Mucosa of rectum (tissue), 2 donors: Measurements from ENCODE around the gene NR3C2.
"Not testable (repeated sequence)": the region's sequence is repeated elsewhere in the genome, so short reads cannot be mapped to it uniquely, and the experiment has no call there.

Source experiments
- H3K27ac ChIP-seq, 2 donors: one replicate each; pipeline ENCODE4 v1.7.0; 2013; ENCODE audit warnings: inconsistent platforms in 2 of 2, low read depth in 2 of 2, low read length in 2 of 2
- H3K27me3 ChIP-seq, 2 donors: one replicate each; pipeline ENCODE4 v1.7.0; 2013; ENCODE audit warnings: low read length in 2 of 2; ENCODE audit not compliant: control insufficient read depth in 2 of 2, insufficient read depth in 2 of 2
- H3K36me3 ChIP-seq, 2 donors: one replicate each; pipeline ENCODE4 v1.7.0; 2013; ENCODE audit warnings: low read length in 2 of 2; ENCODE audit not compliant: control insufficient read depth in 2 of 2, insufficient read depth in 2 of 2
- H3K4me1 ChIP-seq, 2 donors: one replicate each; pipeline ENCODE4 v1.7.0; 2013; ENCODE audit warnings: low read length in 2 of 2, mild to moderate bottlenecking in 1 of 2; ENCODE audit not compliant: control insufficient read depth in 2 of 2, insufficient read depth in 2 of 2
- H3K4me3 ChIP-seq, 2 donors: one replicate each; pipeline ENCODE4 v1.7.0; 2013; ENCODE audit warnings: low read length in 2 of 2
- H3K9ac ChIP-seq, 2 donors: one replicate each; pipeline ENCODE4 v1.7.0; 2013; ENCODE audit warnings: low read length in 2 of 2, low read depth in 1 of 2, mild to moderate bottlenecking in 1 of 2
- H3K9me3 ChIP-seq, 2 donors: one replicate each; pipeline ENCODE4 v1.7.0; 2013; ENCODE audit warnings: low read length in 2 of 2; ENCODE audit not compliant: control insufficient read depth in 2 of 2
- donor health status: healthy.
- donor health status: Normal muscosa, but diverticular disease.

NR3C2 gene

GRCh38 chr4:148151806-148152205 is 290.4 kb downstream of the NR3C2 start:
- H3K4me1 ChIP-seq, result no peaks in the 10 kb centered on the region
- H3K27ac ChIP-seq, result no peak overlapping the region
- no peaks in the 10 kb centered on the region for H3K9me3 ChIP-seq
- H3K36me3 ChIP-seq, result peaks cover 15 to 23% of the 10 kb centered on the region in 2 donors
- no peak overlapping the region for H3K4me3 ChIP-seq
- no peaks in the 10 kb centered on the region for H3K27me3 ChIP-seq
- H3K9ac ChIP-seq, result no peak overlapping the region

GRCh38 chr4:148145475-148145874 is 296.7 kb downstream of the NR3C2 start:
- no peaks in the 10 kb centered on the region for H3K4me1 ChIP-seq
- H3K9me3 ChIP-seq, result no peaks in the 10 kb centered on the region
- H3K9ac ChIP-seq, result no peak overlapping the region
- H3K4me3 ChIP-seq, result no peak overlapping the region
- H3K27ac ChIP-seq, result no peak overlapping the region
- H3K36me3 ChIP-seq, result peaks cover 28 to 35% of the 10 kb centered on the region in 2 donors
- H3K27me3 ChIP-seq, result no peaks in the 10 kb centered on the region

- H3K27ac ChIP-seq, result no peak overlapping the region
- no peak overlapping the region for H3K4me3 ChIP-seq
- no peaks in the 10 kb centered on the region for H3K9me3 ChIP-seq
- no peaks in the 10 kb centered on the region for H3K4me1 ChIP-seq
- peaks cover 29 to 44% of the 10 kb centered on the region in 2 donors for H3K36me3 ChIP-seq
- H3K9ac ChIP-seq, result no peak overlapping the region
- H3K27me3 ChIP-seq, result no peaks in the 10 kb centered on the region
These were observed 299.0 kb downstream of the NR3C2 start for GRCh38 chr4:148143174-148143573.

DNA sequence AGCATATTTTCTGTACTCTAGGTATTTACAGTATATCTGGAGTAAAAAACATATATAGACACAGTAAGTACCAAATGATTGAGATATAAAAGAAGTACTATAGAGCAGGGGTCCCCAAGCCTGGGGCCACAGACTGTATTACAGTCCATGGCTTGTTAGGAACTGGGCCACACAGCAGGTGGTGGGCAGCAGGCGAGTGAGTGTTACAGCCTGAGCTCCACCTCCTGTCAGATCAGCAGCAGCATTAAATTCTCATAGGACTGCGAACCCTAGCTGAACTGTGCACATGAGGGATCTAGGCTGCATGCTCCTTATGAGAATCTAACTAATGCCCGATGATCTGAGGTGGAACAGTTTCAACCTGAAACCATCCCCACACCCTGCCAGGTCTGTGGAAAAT is 300.7 kb downstream of the NR3C2 start:
- Histone ChIP-seq H3K27me3 (no peaks in the 10 kb centered on the region), H3K9me3 (no peaks in the 10 kb centered on the region)

DNA sequence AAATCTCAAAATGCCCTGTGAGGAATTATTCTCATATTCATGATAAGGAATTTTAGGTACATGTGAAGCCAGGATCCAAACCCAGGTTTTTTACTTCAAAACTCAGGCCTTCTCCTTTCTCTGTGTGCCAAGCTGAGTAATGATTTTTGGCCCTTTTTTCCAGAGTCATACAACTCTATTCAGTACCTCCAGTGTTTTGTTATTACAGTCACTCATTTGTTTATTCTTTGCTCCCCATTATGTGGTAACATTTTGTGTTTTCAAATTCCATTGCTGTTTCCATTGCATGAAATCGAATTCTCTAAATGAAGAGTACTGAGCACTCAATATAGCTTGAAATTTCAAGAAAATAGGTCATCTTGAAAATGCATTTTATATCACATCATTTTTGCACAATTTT is 315.4 kb downstream of the NR3C2 start:
- no peaks in the 10 kb centered on the region for H3K4me1 ChIP-seq
- peaks cover 11 to 21% of the 10 kb centered on the region in 2 donors for H3K36me3 ChIP-seq
- no peak overlapping the region for H3K9ac ChIP-seq
- no peak overlapping the region for H3K4me3 ChIP-seq
- H3K27me3 ChIP-seq, result no peaks in the 10 kb centered on the region
- H3K9me3 ChIP-seq, result peaks cover 2 to 13% of the 10 kb centered on the region in 2 donors
- H3K27ac ChIP-seq, result no peak overlapping the region

More for the DNA sequence above, 300.7 kb downstream of the NR3C2 start:
- no peak overlapping the region for H3K9ac ChIP-seq
- no peaks in the 10 kb centered on the region for H3K4me1 ChIP-seq
- H3K4me3 ChIP-seq, result no peak overlapping the region
- peaks cover 25 to 37% of the 10 kb centered on the region in 2 donors for H3K36me3 ChIP-seq
- no peak overlapping the region for H3K27ac ChIP-seq

DNA sequence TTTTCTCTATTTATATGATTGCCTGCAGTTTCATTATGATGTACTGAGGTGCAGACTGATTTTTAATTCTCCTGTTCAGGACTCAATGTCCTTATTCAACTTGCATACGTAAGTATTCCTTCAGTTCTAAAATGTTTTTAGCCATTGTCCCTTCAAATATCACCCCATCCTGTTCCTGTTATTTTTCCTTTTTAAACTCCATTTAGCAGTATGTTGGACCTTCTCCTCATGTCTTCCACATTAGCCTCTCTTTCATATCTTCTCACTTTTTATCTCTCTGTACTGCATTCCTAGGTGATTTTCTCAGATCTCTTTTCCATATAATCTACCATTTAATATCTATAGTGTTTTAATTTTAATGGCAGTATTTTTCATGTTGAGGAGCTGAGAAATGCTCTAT is 317.7 kb downstream of the NR3C2 start:
- H3K4me1 ChIP-seq, result no peaks in the 10 kb centered on the region
- H3K27me3 ChIP-seq, result no peaks in the 10 kb centered on the region
- H3K27ac ChIP-seq, result no peak overlapping the region
- no peak overlapping the region for H3K9ac ChIP-seq
- no peak overlapping the region for H3K4me3 ChIP-seq
- peaks cover 2 to 13% of the 10 kb centered on the region in 2 donors for H3K9me3 ChIP-seq
- H3K36me3 ChIP-seq, result peaks cover 18 to 27% of the 10 kb centered on the region in 2 donors

GRCh38 chr4:148123161-148123560 is 319.1 kb downstream of the NR3C2 start:
- H3K27ac ChIP-seq, H3K9ac ChIP-seq, H3K4me3 ChIP-seq, H3K27me3 ChIP-seq, H3K4me1 ChIP-seq: not testable (repeated sequence)
- Histone ChIP-seq H3K9me3 (peaks cover 2 to 13% of the 10 kb centered on the region in 2 donors), H3K36me3 (peaks cover 25 to 31% of the 10 kb centered on the region in 2 donors)

GRCh38 chr4:148120216-148120615 is 322.0 kb downstream of the NR3C2 start:
- Histone ChIP-seq H3K4me1 (no peaks in the 10 kb centered on the region), H3K9me3 (peaks cover 1 to 11% of the 10 kb centered on the region in 2 donors), H3K27me3 (no peaks in the 10 kb centered on the region), H3K4me3 (no peak overlapping the region), H3K9ac (no peak overlapping the region), H3K27ac (no peak overlapping the region), H3K36me3 (peaks cover 30 to 31% of the 10 kb centered on the region in 2 donors)

DNA sequence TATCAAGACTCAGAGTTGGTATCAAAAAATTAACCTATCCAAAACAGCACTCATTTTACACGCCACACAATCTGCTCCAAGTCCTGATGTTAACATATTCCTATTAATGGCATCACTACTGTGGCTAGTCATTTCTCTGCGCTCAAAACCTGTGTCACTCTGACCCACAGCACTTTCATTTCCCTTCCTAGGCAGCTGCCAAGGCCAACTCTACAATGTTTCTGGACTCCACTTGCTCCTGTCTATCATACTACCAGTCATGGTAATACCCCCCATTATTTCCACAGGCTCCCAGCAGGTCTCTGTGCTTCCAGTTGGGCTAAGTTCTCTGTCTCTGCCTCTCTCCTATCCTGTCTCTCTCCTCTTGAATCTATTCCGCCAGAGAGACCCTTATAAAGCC is 323.6 kb downstream of the NR3C2 start:
- peaks cover 0 to 2% of the 10 kb centered on the region in 2 donors for H3K9me3 ChIP-seq
- H3K27ac ChIP-seq, result no peak overlapping the region
- no peaks in the 10 kb centered on the region for H3K4me1 ChIP-seq
- peaks cover 33 to 41% of the 10 kb centered on the region in 2 donors for H3K36me3 ChIP-seq
- H3K4me3 ChIP-seq, result no peak overlapping the region
- H3K27me3 ChIP-seq, result no peaks in the 10 kb centered on the region
- H3K9ac ChIP-seq, result no peak overlapping the region

- peaks cover 37 to 44% of the 10 kb centered on the region in 2 donors for H3K36me3 ChIP-seq
- no peak overlapping the region for H3K27ac ChIP-seq
- H3K4me1 ChIP-seq, result no peaks in the 10 kb centered on the region
- no peak overlapping the region for H3K9ac ChIP-seq
- peaks cover 0 to under 1% of the 10 kb centered on the region in 2 donors for H3K9me3 ChIP-seq
- no peak overlapping the region for H3K4me3 ChIP-seq
- no peaks in the 10 kb centered on the region for H3K27me3 ChIP-seq
These were observed 324.0 kb downstream of the NR3C2 start for GRCh38 chr4:148118179-148118578.

- no peak overlapping the region for H3K4me3 ChIP-seq
- no peaks in the 10 kb centered on the region for H3K27me3 ChIP-seq
- no peak overlapping the region for H3K27ac ChIP-seq
- no peaks in the 10 kb centered on the region for H3K4me1 ChIP-seq
- no peak overlapping the region for H3K9ac ChIP-seq
- H3K36me3 ChIP-seq, result peaks cover 43 to 51% of the 10 kb centered on the region in 2 donors
- no peaks in the 10 kb centered on the region for H3K9me3 ChIP-seq
These were observed 325.2 kb downstream of the NR3C2 start for GRCh38 chr4:148116969-148117368.
